SKM-1 (cell line): ENCODE measurements around the gene VMAC.

Experiments used
- DNase-seq: peaks from one replicate; lab custom pipeline; 2025; ENCODE audit not compliant: unreplicated experiment; lab: John Stamatoyannopoulos, UW

Gene VMAC

DNA sequence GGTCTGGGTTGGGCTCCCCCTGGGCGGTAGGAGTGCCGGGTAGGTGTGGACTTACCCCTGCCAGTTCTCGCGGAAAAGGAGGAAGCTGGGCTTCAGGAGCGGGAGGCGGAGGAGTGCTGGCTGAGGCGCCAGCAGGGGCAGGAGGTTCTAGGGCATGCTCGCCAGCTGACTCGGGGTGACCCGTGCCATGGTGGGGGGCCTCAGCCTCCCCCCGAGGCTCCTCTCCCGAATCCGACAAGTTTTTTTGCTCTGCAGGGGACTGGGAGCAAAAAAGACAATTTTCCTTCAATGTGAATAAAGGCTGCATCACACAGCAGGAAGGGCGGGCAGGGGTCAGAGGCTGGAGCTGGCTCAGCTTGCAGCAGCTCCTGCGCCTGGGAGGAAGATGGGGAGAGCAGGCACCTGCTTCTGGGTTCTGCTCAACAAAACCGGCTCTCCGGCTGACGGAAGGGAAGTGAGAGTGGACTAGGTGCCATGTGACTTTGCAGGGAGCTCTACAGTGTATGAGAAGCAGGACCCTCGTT lies 46.7 kb downstream of the VMAC start:
- DNase-seq: no peak

GRCh38 chr19:5952193-5953029 lies 47.7 kb downstream of the VMAC start:
- no peak for DNase-seq

DNA sequence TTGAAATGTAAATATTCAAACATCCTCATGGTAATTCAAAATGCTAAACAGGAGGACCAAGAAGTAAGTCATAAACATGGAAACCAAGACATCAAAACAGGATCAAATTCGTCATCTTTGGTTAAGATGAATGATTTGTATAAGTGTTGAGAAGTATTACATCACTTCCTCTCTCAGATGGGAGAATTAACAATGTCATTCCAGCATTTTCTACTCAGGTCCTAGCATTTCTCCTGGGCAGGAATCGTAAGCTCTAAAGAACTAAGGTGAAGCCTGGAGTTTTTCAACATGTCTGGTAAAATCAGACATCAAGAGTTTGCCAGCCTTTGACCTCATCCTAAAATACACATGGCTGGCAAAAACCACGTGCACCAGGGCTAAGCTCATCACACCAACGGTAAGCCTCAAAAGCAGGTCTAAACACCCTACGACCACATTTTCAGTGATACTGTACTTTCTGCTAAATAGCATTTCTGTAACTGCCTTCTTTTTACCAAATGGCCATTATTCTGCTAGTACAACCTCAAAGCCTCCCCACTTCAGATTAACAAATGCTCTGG lies 48.4 kb downstream of the VMAC start:
- DNase-seq: no peak

DNA sequence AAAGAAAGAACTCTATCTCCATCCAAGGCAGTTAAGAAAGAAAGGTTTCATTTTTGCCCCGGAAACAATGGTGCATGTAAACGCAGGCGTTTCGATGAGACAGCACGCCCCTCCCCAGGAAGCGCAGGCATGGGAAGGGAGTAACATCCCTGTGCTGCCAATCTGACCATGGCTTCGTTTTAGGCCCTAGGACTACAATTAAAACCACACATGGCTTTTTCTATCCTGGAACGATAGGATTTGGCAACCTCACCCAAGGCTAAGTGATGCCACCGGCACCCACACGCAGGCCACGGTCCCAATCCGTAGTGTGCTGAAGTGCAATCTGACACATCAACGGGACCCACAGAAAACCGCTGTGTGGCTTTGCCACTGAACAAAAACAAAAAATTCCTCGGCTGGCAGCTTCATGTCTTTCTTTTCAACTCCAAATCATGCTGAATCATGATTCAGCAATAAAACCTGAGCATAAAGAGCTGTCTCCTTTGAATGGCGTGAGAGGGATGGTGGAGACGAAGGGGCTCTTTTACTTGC lies 49.1 kb downstream of the VMAC start:
- DNase-seq: no peak

DNA sequence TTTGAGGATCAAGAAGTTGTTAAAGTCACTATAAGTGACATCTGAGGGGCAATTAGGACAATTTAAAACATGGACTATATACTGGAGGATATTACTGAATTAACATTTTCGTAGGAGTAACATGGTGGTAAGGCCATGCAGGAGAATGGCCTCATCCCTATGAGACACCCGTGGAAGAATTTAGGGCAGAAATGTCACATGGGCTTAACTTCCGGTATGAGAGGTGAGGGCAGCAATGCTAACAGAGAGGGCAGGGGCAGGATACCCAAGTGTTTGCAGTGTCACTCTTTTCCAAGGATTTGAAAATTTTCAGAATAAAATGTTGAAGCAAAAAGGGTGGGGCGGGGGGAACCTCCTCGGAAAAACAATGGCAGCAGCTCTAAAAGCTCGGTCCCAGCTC lies 49.6 kb downstream of the VMAC start:
- DNase-seq: no peak

- no peak for DNase-seq
Observed at GRCh38 chr19:5955636-5955935, 50.9 kb downstream of the VMAC start.

- DNase-seq: no peak
Observed at GRCh38 chr19:5956323-5956722, 51.7 kb downstream of the VMAC start.

- no peak for DNase-seq
Observed at GRCh38 chr19:5956728-5957127, 52.1 kb downstream of the VMAC start.

DNA sequence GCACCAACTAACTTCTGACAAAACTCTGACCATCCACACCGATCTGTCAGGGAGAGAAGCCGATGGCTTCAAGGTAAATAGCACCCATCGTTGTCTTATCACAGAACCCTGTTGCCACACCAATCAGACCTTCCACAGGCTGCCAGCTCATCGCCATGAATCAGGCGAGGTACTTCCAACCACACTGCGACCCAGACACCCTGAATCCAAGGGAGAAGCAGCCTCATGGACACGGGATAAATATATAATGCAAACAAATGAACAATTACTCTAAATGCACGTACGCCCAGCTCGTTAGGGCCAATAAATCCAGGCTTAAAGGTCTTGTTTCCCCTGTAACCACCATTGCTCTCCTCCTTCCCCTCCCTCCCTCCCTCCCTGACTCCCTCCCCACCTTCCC lies 52.5 kb downstream of the VMAC start:
- DNase-seq: no peak

DNA sequence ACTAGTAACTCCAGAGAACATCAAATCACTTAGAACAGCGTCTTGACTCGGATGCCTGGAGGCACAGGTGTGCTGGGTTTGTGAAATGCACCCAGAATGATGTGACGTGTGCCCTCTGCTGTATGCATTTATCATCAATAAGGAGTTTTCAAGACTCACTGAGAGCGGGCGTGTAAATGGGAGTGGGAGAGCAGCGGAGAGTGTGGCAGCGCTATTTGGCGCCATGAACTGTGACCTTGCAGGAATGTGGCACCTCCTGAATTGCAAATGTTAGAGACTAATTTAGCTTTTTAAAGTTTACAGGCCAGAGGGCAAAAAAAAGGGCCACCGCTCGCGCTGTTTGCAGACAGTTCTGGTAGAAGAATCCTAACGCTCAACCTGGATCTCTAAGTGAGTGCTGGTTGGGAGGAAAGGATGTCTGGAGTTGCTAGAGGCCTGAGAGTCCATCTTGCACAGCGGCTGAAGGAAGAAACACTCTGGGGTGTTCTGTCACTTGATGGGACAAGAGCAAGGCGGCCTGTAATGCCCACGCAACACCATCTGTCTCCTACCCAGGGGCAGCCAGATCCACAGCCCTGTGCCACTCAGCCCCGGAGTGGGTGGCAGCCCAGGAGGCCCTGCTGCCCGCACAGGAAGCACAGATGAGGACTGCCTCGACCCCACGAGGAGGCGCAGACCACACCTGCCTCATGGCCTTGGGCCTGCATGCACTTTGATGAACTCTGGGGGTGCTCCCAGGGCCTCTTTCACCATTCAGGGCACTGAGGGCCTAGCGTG lies 53.6 kb downstream of the VMAC start:
- DNase-seq: no peak

DNA sequence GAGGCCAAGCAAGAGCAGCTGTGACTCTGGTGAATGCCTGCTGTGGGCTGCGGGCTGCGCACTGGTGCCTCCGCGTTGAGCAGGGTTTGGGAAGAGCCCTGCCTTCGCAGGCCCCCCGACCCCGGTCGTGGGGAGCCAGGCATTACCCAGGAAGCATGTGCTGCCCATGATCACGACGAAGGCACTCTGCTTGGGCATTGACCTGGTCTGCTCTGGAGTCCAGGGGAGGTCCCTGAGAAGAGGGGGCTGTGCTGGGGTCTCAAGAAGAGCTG lies 54.1 kb downstream of the VMAC start:
- no peak for DNase-seq

- no peak for DNase-seq
Observed at GRCh38 chr19:5959260-5960004, 54.8 kb downstream of the VMAC start.
